ENCODE measurements around the gene SYNE2. TPM values are rescaled to one million over a fixed set of nuclear protein-coding genes. Genes with fewer than 3 reads are reported as not detected.

Gene SYNE2
- total RNA-seq, 2 experiments from 2014 or later: 150 to 212 TPM

- no peak for TF ChIP-seq CTCF (conservative IDR thresholded peaks at IDR 0.05; ENCODE audit: low read length)
- TF ChIP-seq EZH2phosphoT487 (IDR thresholded peaks at IDR 0.05; ENCODE audit: borderline replicate concordance, low read depth, low read length): no peak
- ChIA-PET POLR2A (interaction anchor here (0.5 to 1.7 kb wide), 8 partner anchors 41 to 543 kb away, joined by 3 to 11 read pairs (median 3); partner anchors contain the start of gene ESR2), CTCF (ENCODE audit: unreplicated experiment) (no interaction called here)
- no TSS peak for BruUV-seq (replicated peaks)
- H3K9me3 ChIP-seq (ENCODE audit: low read length): no peaks in the 10 kb centered on the region
- DNase-seq (ENCODE audit: low spot score): peak; percentile 17
- H3K36me3 ChIP-seq (ENCODE audit: insufficient read depth, low read length): peaks cover 65% of the 10 kb centered on the region
- intact Hi-C loops (cut with micrococcal nuclease; ENCODE audit: unreplicated experiment): no loop called here
- H4K20me1 ChIP-seq (ENCODE audit: insufficient read depth, low read length): no peaks in the 10 kb centered on the region
- H3K27ac ChIP-seq (ENCODE audit: low read depth, low read length, poor library complexity, severe bottlenecking): peak overlapping the region; percentile 22
- no peak overlapping the region for H3K4me3 ChIP-seq (ENCODE audit: low read depth, low read length, poor library complexity, severe bottlenecking)
- no peaks in the 10 kb centered on the region for H3K79me2 ChIP-seq (ENCODE audit: insufficient read depth, low read depth, low read length)
- H2AFZ ChIP-seq (ENCODE audit: low read length): no peak overlapping the region
- peaks cover 21% of the 10 kb centered on the region for H3K4me1 ChIP-seq (ENCODE audit: insufficient read depth, low read length, poor library complexity, severe bottlenecking)
- H3K9me2 ChIP-seq (ENCODE audit: insufficient read depth, low read length): no peaks in the 10 kb centered on the region
- peak overlapping the region; percentile 42 for H3K4me2 ChIP-seq (ENCODE audit: low read length)
These were observed 342.4 kb downstream of the SYNE2 start for GRCh38 chr14:64195199-64195598.

DNA sequence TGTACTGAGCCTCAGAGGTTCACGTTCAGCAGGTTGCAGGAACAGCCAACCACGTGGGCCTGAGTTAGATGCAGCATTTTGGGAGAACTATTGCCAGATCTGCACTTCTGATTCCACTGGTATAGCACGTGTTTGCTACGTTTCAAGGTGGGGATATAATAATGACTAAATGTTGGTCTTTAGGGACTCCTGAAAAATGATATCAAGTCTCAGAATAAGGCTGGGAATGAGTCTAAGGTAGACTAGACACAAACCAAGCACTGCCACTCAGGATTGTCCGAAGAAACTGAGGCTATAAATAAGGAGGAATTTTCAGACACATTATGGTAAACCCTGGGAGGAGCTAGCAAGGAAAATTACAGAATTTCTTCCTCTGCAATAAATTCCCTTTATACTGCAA lies 343.3 kb downstream of the SYNE2 start:
- no peak overlapping the region for H3K27ac ChIP-seq (ENCODE audit: low read depth, low read length, poor library complexity, severe bottlenecking)

More for the DNA sequence above, 343.3 kb downstream of the SYNE2 start:
- peak overlapping the region; percentile 10; the same call in 1 of the 2 replicates for H3K4me2 ChIP-seq (ENCODE audit: low read length)
- no peaks in the 10 kb centered on the region for H3K9me2 ChIP-seq (ENCODE audit: insufficient read depth, low read length)
- H3K4me3 ChIP-seq (ENCODE audit: low read depth, low read length, poor library complexity, severe bottlenecking): no peak overlapping the region
- no peaks in the 10 kb centered on the region for H3K9me3 ChIP-seq (ENCODE audit: low read length)
- ChIA-PET POLR2A (interaction anchor here (0.6 to 1.7 kb wide), 5 partner anchors 36 to 544 kb away, joined by 3 to 11 read pairs (median 3); no protein-coding TSS in a partner anchor), CTCF (ENCODE audit: unreplicated experiment) (no interaction called here)
- peaks cover 21% of the 10 kb centered on the region for H3K4me1 ChIP-seq (ENCODE audit: insufficient read depth, low read length, poor library complexity, severe bottlenecking)
- no peaks in the 10 kb centered on the region for H4K20me1 ChIP-seq (ENCODE audit: insufficient read depth, low read length)
- no peak overlapping the region for H2AFZ ChIP-seq (ENCODE audit: low read length)
- TF ChIP-seq CTCF (conservative IDR thresholded peaks at IDR 0.05; ENCODE audit: low read length) (no peak), EZH2phosphoT487 (IDR thresholded peaks at IDR 0.05; ENCODE audit: borderline replicate concordance, low read depth, low read length) (no peak)
- H3K79me2 ChIP-seq (ENCODE audit: insufficient read depth, low read depth, low read length): no peaks in the 10 kb centered on the region
- DNase-seq (ENCODE audit: low spot score): no peak
- intact Hi-C loops (cut with micrococcal nuclease; ENCODE audit: unreplicated experiment): no loop called here
- peaks cover 57% of the 10 kb centered on the region for H3K36me3 ChIP-seq (ENCODE audit: insufficient read depth, low read length)
- BruUV-seq (replicated peaks): no TSS peak
